ENCODE results near the gene HDAC9.

HDAC9 gene

GRCh38 chr7:18610331-18610948 is 114.9 kb downstream of the HDAC9 start:
- H3K18ac ChIP-seq (ENCODE audit: low read depth in 1 of 2, low read length in 2 of 2) = no peak overlapping the region
- no peak overlapping the region for H2BK12ac ChIP-seq (ENCODE audit: low read length in 2 of 2)
- H3K9me3 ChIP-seq (ENCODE audit: control insufficient read depth, low read length) = peaks cover 7% of the 10 kb centered on the region
- H3K27ac ChIP-seq (ENCODE audit: low read length, poor library complexity, severe bottlenecking) = no peak overlapping the region
- H3K4me1 ChIP-seq (ENCODE audit: control insufficient read depth, insufficient read depth, low read depth, low read length) = no peaks in the 10 kb centered on the region
- H3K27me3 ChIP-seq (ENCODE audit: control insufficient read depth in 1 of 2, insufficient read depth in 1 of 2, low read length in 2 of 2) = no peaks in the 10 kb centered on the region
- H2BK15ac ChIP-seq (ENCODE audit: low read depth, poor library complexity, severe bottlenecking) = no peak overlapping the region
- 51% methylated on average over 8 of the region's 8 CpGs for WGBS
- no peak overlapping the region for H2AK5ac ChIP-seq (ENCODE audit: low read length, severe bottlenecking)
- H3K4me2 ChIP-seq (ENCODE audit: low read length, poor library complexity, severe bottlenecking) = no peak overlapping the region
- H2AFZ ChIP-seq (ENCODE audit: low read depth, low read length) = no peak overlapping the region
- DNase-seq = peak; percentile 35
- no peaks in the 10 kb centered on the region for H3K79me1 ChIP-seq (replicated peaks; ENCODE audit: low read length, poor library complexity, severe bottlenecking)
- peaks cover 3 to 4% of the 10 kb centered on the region in 2 experiments for H3K36me3 ChIP-seq (ENCODE audit: control insufficient read depth in 1 of 2, insufficient read depth in 2 of 2, low read depth in 1 of 2, low read length in 2 of 2)
- no peak overlapping the region for H3K4me3 ChIP-seq (ENCODE audit: insufficient read depth in 1 of 2, low read depth in 1 of 2, low read length in 2 of 2)
- H2BK120ac ChIP-seq (ENCODE audit: low read depth, low read length) = no peak overlapping the region
- H3K4ac ChIP-seq (ENCODE audit: low read depth in 1 of 2, low read length in 2 of 2) = no peak overlapping the region
- H3K23ac ChIP-seq (ENCODE audit: low read length in 2 of 2) = no peak overlapping the region
- H3K14ac ChIP-seq (ENCODE audit: low read length in 2 of 2) = no peak overlapping the region
- no peak overlapping the region for H2BK5ac ChIP-seq (ENCODE audit: low read depth, low read length, poor library complexity, severe bottlenecking)
- H3K9ac ChIP-seq (ENCODE audit: low read length) = no peak overlapping the region
- no peak overlapping the region for H4K8ac ChIP-seq (ENCODE audit: low read length)
- no peak overlapping the region for H4K91ac ChIP-seq (ENCODE audit: low read length)

- no peak overlapping the region for H3K18ac ChIP-seq (ENCODE audit: low read depth in 1 of 2, low read length in 2 of 2)
- H2AK5ac ChIP-seq (ENCODE audit: low read length, severe bottlenecking) = no peak overlapping the region
- H2BK12ac ChIP-seq (ENCODE audit: low read length in 2 of 2) = no peak overlapping the region
- no peaks in the 10 kb centered on the region for H3K4me1 ChIP-seq (ENCODE audit: control insufficient read depth, insufficient read depth, low read depth, low read length)
- no peak overlapping the region for H3K27ac ChIP-seq (ENCODE audit: low read length, poor library complexity, severe bottlenecking)
- no peaks in the 10 kb centered on the region for H3K27me3 ChIP-seq (ENCODE audit: control insufficient read depth in 1 of 2, insufficient read depth in 1 of 2, low read length in 2 of 2)
- no peak overlapping the region for H2BK5ac ChIP-seq (ENCODE audit: low read depth, low read length, poor library complexity, severe bottlenecking)
- no peak for DNase-seq
- H2BK15ac ChIP-seq (ENCODE audit: low read depth, poor library complexity, severe bottlenecking) = no peak overlapping the region
- H3K9ac ChIP-seq (ENCODE audit: low read length) = no peak overlapping the region
- H4K8ac ChIP-seq (ENCODE audit: low read length) = no peak overlapping the region
- peaks cover 0 to 2% of the 10 kb centered on the region in 2 experiments for H3K36me3 ChIP-seq (ENCODE audit: control insufficient read depth in 1 of 2, insufficient read depth in 2 of 2, low read depth in 1 of 2, low read length in 2 of 2)
- no peak overlapping the region for H2AFZ ChIP-seq (ENCODE audit: low read depth, low read length)
- H4K91ac ChIP-seq (ENCODE audit: low read length) = no peak overlapping the region
- H3K4me2 ChIP-seq (ENCODE audit: low read length, poor library complexity, severe bottlenecking) = no peak overlapping the region
- no peak overlapping the region for H2BK120ac ChIP-seq (ENCODE audit: low read depth, low read length)
- no peak overlapping the region for H3K23ac ChIP-seq (ENCODE audit: low read length in 2 of 2)
- H3K4me3 ChIP-seq (ENCODE audit: insufficient read depth in 1 of 2, low read depth in 1 of 2, low read length in 2 of 2) = no peak overlapping the region
- H3K4ac ChIP-seq (ENCODE audit: low read depth in 1 of 2, low read length in 2 of 2) = no peak overlapping the region
- H3K9me3 ChIP-seq (ENCODE audit: control insufficient read depth, low read length) = no peaks in the 10 kb centered on the region
- no peak overlapping the region for H3K14ac ChIP-seq (ENCODE audit: low read length in 2 of 2)
- H3K79me1 ChIP-seq (replicated peaks; ENCODE audit: low read length, poor library complexity, severe bottlenecking) = no peaks in the 10 kb centered on the region
These were observed 119.3 kb downstream of the HDAC9 start for GRCh38 chr7:18614841-18615240.

DNA sequence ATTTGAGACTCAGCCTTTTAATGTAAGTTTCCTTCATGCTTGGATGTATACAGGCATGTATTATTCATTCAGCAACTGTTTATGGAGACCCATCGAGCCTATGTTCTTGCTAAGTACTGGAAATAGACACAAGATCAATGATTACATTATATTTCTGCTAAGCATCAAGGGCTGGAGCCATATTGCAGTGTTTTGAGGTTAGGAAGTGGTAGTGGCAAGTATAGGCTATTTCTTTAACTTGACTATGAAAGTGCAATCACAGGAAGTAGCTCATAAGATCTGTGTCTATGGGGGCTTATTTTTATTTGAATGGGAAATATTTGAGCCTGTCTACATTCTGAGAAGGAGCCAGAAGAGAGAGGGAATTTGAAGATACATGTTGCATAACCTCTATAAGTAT is 123.8 kb downstream of the HDAC9 start:
- Histone ChIP-seq H4K8ac (ENCODE audit: low read length) (no peak overlapping the region), H2AK5ac (ENCODE audit: low read length, severe bottlenecking) (no peak overlapping the region), H3K4me2 (ENCODE audit: low read length, poor library complexity, severe bottlenecking) (no peak overlapping the region), H2BK5ac (ENCODE audit: low read depth, low read length, poor library complexity, severe bottlenecking) (no peak overlapping the region), H3K4me3 (ENCODE audit: insufficient read depth in 1 of 2, low read depth in 1 of 2, low read length in 2 of 2) (no peak overlapping the region), H2BK15ac (ENCODE audit: low read depth, poor library complexity, severe bottlenecking) (no peak overlapping the region), H3K27me3 (ENCODE audit: control insufficient read depth in 1 of 2, insufficient read depth in 1 of 2, low read length in 2 of 2) (no peaks in the 10 kb centered on the region), H3K4ac (ENCODE audit: low read depth in 1 of 2, low read length in 2 of 2) (no peak overlapping the region), H2AFZ (ENCODE audit: low read depth, low read length) (no peak overlapping the region), H2BK12ac (ENCODE audit: low read length in 2 of 2) (no peak overlapping the region), H3K27ac (ENCODE audit: low read length, poor library complexity, severe bottlenecking) (no peak overlapping the region), H3K14ac (ENCODE audit: low read length in 2 of 2) (no peak overlapping the region), H3K9ac (ENCODE audit: low read length) (no peak overlapping the region), H3K9me3 (ENCODE audit: control insufficient read depth, low read length) (no peaks in the 10 kb centered on the region), H3K23ac (ENCODE audit: low read length in 2 of 2) (no peak overlapping the region), H3K18ac (ENCODE audit: low read depth in 1 of 2, low read length in 2 of 2) (no peak overlapping the region), H3K4me1 (ENCODE audit: control insufficient read depth, insufficient read depth, low read depth, low read length) (no peaks in the 10 kb centered on the region), H4K91ac (ENCODE audit: low read length) (no peak overlapping the region), H2BK120ac (ENCODE audit: low read depth, low read length) (no peak overlapping the region), H3K36me3 (ENCODE audit: control insufficient read depth in 1 of 2, insufficient read depth in 2 of 2, low read depth in 1 of 2, low read length in 2 of 2) (peaks cover 0 to 5% of the 10 kb centered on the region in 2 experiments), H3K79me1 (replicated peaks; ENCODE audit: low read length, poor library complexity, severe bottlenecking) (peaks cover 3% of the 10 kb centered on the region)
- DNase-seq = no peak
- WGBS = no CpG with 5 or more reads among the region's 1 CpG

GRCh38 chr7:18623389-18623788 is 127.8 kb downstream of the HDAC9 start:
- Histone ChIP-seq H3K27ac (ENCODE audit: low read length, poor library complexity, severe bottlenecking) (no peak overlapping the region), H3K9me3 (ENCODE audit: control insufficient read depth, low read length) (no peaks in the 10 kb centered on the region), H4K8ac (ENCODE audit: low read length) (no peak overlapping the region), H3K79me1 (replicated peaks; ENCODE audit: low read length, poor library complexity, severe bottlenecking) (peaks cover 5% of the 10 kb centered on the region), H2BK15ac (ENCODE audit: low read depth, poor library complexity, severe bottlenecking) (no peak overlapping the region), H4K91ac (ENCODE audit: low read length) (no peak overlapping the region), H2BK5ac (ENCODE audit: low read depth, low read length, poor library complexity, severe bottlenecking) (no peak overlapping the region), H3K4me1 (ENCODE audit: control insufficient read depth, insufficient read depth, low read depth, low read length) (peaks cover 2% of the 10 kb centered on the region), H3K27me3 (ENCODE audit: control insufficient read depth in 1 of 2, insufficient read depth in 1 of 2, low read length in 2 of 2) (no peaks in the 10 kb centered on the region), H3K18ac (ENCODE audit: low read depth in 1 of 2, low read length in 2 of 2) (no peak overlapping the region), H2AFZ (ENCODE audit: low read depth, low read length) (no peak overlapping the region), H3K4me2 (ENCODE audit: low read length, poor library complexity, severe bottlenecking) (no peak overlapping the region), H3K4ac (ENCODE audit: low read depth in 1 of 2, low read length in 2 of 2) (no peak overlapping the region), H3K4me3 (ENCODE audit: insufficient read depth in 1 of 2, low read depth in 1 of 2, low read length in 2 of 2) (no peak overlapping the region), H3K14ac (ENCODE audit: low read length in 2 of 2) (no peak overlapping the region), H3K23ac (ENCODE audit: low read length in 2 of 2) (no peak overlapping the region), H2BK120ac (ENCODE audit: low read depth, low read length) (no peak overlapping the region), H2AK5ac (ENCODE audit: low read length, severe bottlenecking) (no peak overlapping the region), H3K36me3 (ENCODE audit: control insufficient read depth in 1 of 2, insufficient read depth in 2 of 2, low read depth in 1 of 2, low read length in 2 of 2) (peaks cover 0 to 3% of the 10 kb centered on the region in 2 experiments), H3K9ac (ENCODE audit: low read length) (no peak overlapping the region), H2BK12ac (ENCODE audit: low read length in 2 of 2) (no peak overlapping the region)
- 100% methylated on average over 3 of the region's 3 CpGs for WGBS
- no peak for DNase-seq
